ENCODE measurements around the gene CEP112. TPM values are rescaled to one million over a fixed set of nuclear protein-coding genes. Genes with fewer than 3 reads are reported as not detected.

The CEP112 gene
- total and polyA plus RNA-seq, 4 donors, result 5.9 to 32.9 (median 18.8) TPM

GRCh38 chr17:65667656-65668055 is 524.3 kb downstream of the CEP112 start:
- no peak overlapping the region for H3K9ac ChIP-seq (ENCODE audit: insufficient read depth in 1 of 2, low read length in 2 of 2)
- no peak for ATAC-seq (ENCODE audit: insufficient read depth, low FRiP score)
- peaks cover 0 to 4% (median 0%) of the 10 kb centered on the region in 5 donors for H3K4me1 ChIP-seq (ENCODE audit: control insufficient read depth in 5 of 5, insufficient read depth in 5 of 5, low read length in 5 of 5)
- H3K27me3 ChIP-seq (ENCODE audit: control insufficient read depth in 3 of 3, insufficient read depth in 3 of 3, low read length in 2 of 3), result no peaks in the 10 kb centered on the region
- peaks cover 0 to 2% (median 0%) of the 10 kb centered on the region in 4 donors for H3K36me3 ChIP-seq (ENCODE audit: control insufficient read depth in 4 of 4, insufficient read depth in 4 of 4, low read length in 4 of 4)
- TF ChIP-seq, protein P1, sequence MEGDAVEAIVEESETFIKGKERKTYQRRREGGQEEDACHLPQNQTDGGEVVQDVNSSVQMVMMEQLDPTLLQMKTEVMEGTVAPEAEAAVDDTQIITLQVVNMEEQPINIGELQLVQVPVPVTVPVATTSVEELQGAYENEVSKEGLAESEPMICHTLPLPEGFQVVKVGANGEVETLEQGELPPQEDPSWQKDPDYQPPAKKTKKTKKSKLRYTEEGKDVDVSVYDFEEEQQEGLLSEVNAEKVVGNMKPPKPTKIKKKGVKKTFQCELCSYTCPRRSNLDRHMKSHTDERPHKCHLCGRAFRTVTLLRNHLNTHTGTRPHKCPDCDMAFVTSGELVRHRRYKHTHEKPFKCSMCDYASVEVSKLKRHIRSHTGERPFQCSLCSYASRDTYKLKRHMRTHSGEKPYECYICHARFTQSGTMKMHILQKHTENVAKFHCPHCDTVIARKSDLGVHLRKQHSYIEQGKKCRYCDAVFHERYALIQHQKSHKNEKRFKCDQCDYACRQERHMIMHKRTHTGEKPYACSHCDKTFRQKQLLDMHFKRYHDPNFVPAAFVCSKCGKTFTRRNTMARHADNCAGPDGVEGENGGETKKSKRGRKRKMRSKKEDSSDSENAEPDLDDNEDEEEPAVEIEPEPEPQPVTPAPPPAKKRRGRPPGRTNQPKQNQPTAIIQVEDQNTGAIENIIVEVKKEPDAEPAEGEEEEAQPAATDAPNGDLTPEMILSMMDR (IDR thresholded peaks at IDR 0.05; ENCODE audit: control extremely low read depth, extremely low read depth), result no peak
- 94 to 96% methylated on average over 8 of the region's 8 CpGs for WGBS, 2 donors
- no peak overlapping the region for H3K4me3 ChIP-seq
- H3K27ac ChIP-seq (ENCODE audit: low read depth in 1 of 2, low read length in 1 of 2), result no peak overlapping the region
- DNase-seq, result no peak
- H3K9me3 ChIP-seq (ENCODE audit: control insufficient read depth in 4 of 4, insufficient read depth in 3 of 4, low read length in 3 of 4), result no peaks in the 10 kb centered on the region

DNA sequence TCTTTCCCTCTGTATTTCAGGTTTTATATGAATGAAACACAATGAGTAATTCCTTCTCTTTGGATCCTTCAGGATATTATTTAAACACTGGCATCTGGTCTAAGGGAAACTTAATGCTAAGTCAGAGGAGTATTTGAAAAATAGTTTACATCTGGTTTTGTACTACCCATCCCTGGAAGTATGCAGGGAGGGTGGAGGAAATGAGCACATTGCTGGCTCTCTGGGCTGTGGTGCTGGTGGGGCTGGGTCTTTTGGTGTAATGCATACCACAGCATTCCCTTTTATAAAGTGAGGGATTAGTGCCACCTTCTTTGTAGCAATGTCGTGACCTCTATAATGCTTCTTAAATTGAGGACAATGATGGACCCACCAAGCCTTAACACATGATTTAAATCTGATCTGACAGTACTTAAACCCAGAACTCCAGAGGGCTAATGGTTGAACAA is 525.0 kb downstream of the CEP112 start:
- H3K4me3 ChIP-seq, result no peak overlapping the region
- no peak for ATAC-seq (ENCODE audit: insufficient read depth, low FRiP score)
- H3K36me3 ChIP-seq (ENCODE audit: control insufficient read depth in 4 of 4, insufficient read depth in 4 of 4, low read length in 4 of 4), result peaks cover 0 to 2% (median 0%) of the 10 kb centered on the region in 4 donors
- no peak overlapping the region for H3K27ac ChIP-seq (ENCODE audit: low read depth in 1 of 2, low read length in 1 of 2)
- H3K9ac ChIP-seq (ENCODE audit: insufficient read depth in 1 of 2, low read length in 2 of 2), result no peak overlapping the region
- H3K4me1 ChIP-seq (ENCODE audit: control insufficient read depth in 5 of 5, insufficient read depth in 5 of 5, low read length in 5 of 5), result peaks cover 0 to 9% (median 0%) of the 10 kb centered on the region in 5 donors
- H3K27me3 ChIP-seq (ENCODE audit: control insufficient read depth in 3 of 3, insufficient read depth in 3 of 3, low read length in 2 of 3), result no peaks in the 10 kb centered on the region
- DNase-seq, result no peak
- no peaks in the 10 kb centered on the region for H3K9me3 ChIP-seq (ENCODE audit: control insufficient read depth in 4 of 4, insufficient read depth in 3 of 4, low read length in 3 of 4)
- TF ChIP-seq, protein P1 (IDR thresholded peaks at IDR 0.05; ENCODE audit: control extremely low read depth, extremely low read depth), result no peak
- 90 to 95% methylated on average over 1 of the region's 1 CpG for WGBS, 2 donors

DNA sequence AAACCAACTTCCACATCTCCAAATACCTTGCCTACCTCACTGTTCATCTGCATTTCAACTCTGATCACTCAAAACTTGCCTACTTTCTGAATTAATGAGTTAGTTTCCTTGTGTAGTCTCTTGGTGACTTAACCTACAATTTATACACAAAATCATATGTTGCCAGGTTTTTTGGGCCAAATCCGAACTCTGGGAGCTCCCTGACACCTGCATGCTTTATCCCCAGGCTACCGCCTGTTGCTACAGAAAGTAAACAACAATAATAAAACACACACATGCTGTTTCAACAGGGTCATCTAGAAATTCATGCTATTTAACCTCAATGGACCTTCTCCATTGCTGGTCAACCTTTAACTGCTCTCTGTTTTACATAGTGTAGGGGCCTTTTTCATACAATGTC is 526.0 kb downstream of the CEP112 start:
- Histone ChIP-seq H3K27me3 (ENCODE audit: control insufficient read depth in 3 of 3, insufficient read depth in 3 of 3, low read length in 2 of 3) (no peaks in the 10 kb centered on the region), H3K9ac (ENCODE audit: insufficient read depth in 1 of 2, low read length in 2 of 2) (no peak overlapping the region), H3K4me1 (ENCODE audit: control insufficient read depth in 5 of 5, insufficient read depth in 5 of 5, low read length in 5 of 5) (peaks cover 0 to 9% (median 0%) of the 10 kb centered on the region in 5 donors), H3K9me3 (ENCODE audit: control insufficient read depth in 4 of 4, insufficient read depth in 3 of 4, low read length in 3 of 4) (no peaks in the 10 kb centered on the region), H3K4me3 (no peak overlapping the region), H3K27ac (ENCODE audit: low read depth in 1 of 2, low read length in 1 of 2) (no peak overlapping the region), H3K36me3 (ENCODE audit: control insufficient read depth in 4 of 4, insufficient read depth in 4 of 4, low read length in 4 of 4) (peaks cover 0 to 2% (median 0%) of the 10 kb centered on the region in 4 donors)
- TF ChIP-seq, protein P1 (IDR thresholded peaks at IDR 0.05; ENCODE audit: control extremely low read depth, extremely low read depth), result no peak
- no peak for DNase-seq
- ATAC-seq (ENCODE audit: insufficient read depth, low FRiP score), result no peak
- WGBS, 2 donors, result 89 to 93% methylated on average over 2 of the region's 2 CpGs

DNA sequence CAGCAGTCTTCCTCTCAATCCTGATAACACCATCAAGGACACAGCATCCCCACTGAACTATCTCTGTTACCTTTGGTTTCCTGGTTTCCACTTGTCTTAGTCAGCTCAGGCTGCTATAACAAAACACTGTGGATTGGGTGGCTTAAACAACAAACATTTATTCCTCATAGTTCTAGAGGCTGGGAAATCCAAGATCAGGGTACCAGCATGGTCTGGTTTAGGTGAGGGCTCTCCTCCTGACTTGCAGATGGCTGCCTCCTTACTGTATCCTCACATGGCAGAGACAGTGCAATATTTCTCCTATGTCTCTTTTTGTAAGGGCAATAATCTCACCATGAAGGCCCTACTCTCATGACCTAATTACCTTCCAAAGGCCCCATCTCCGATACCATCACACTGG is 527.2 kb downstream of the CEP112 start:
- Histone ChIP-seq H3K27me3 (ENCODE audit: control insufficient read depth in 3 of 3, insufficient read depth in 3 of 3, low read length in 2 of 3) (no peaks in the 10 kb centered on the region), H3K9me3 (ENCODE audit: control insufficient read depth in 4 of 4, insufficient read depth in 3 of 4, low read length in 3 of 4) (no peaks in the 10 kb centered on the region), H3K9ac (ENCODE audit: insufficient read depth in 1 of 2, low read length in 2 of 2) (no peak overlapping the region), H3K4me1 (ENCODE audit: control insufficient read depth in 5 of 5, insufficient read depth in 5 of 5, low read length in 5 of 5) (peaks cover 0 to 9% (median 0%) of the 10 kb centered on the region in 5 donors), H3K4me3 (no peak overlapping the region), H3K36me3 (ENCODE audit: control insufficient read depth in 4 of 4, insufficient read depth in 4 of 4, low read length in 4 of 4) (peaks cover 0 to 2% (median 0%) of the 10 kb centered on the region in 4 donors), H3K27ac (ENCODE audit: low read depth in 1 of 2, low read length in 1 of 2) (no peak overlapping the region)
- ATAC-seq (ENCODE audit: insufficient read depth, low FRiP score), result no peak
- TF ChIP-seq, protein P1 (IDR thresholded peaks at IDR 0.05; ENCODE audit: control extremely low read depth, extremely low read depth), result no peak
- no peak for DNase-seq
- WGBS, 2 donors, result 96 to 97% methylated on average over 1 of the region's 1 CpG

All from lung (tissue), 12 donors.